H1 (cell line): ENCODE measurements around the gene PIK3C2G. TPM values are rescaled to one million over a fixed set of nuclear protein-coding genes. Genes with fewer than 3 reads are reported as not detected.

ENCODE experiments used
- RBBP5 ChIP-seq: IDR thresholded peaks from 2 replicates; pipeline ENCODE4 v1.7.1; 2012; ENCODE audit warnings: low read depth, mild to moderate bottlenecking, inconsistent platforms, low read length, moderate library complexity, borderline replicate concordance
- SIN3A ChIP-seq, 2 experiments: IDR thresholded peaks in 1 of 2; conservative IDR thresholded peaks in 1 of 2; 2 replicates each; pipeline ENCODE4 v1.6.1; 2011 to 2012; ENCODE audit warnings: low read length in 2 of 2, improper control_type of control experiment in 1 of 2, low read depth in 1 of 2, mild to moderate bottlenecking in 1 of 2
- SP1 ChIP-seq: IDR thresholded peaks from 2 replicates; pipeline ENCODE4 v1.6.1; 2011; ENCODE audit warnings: low read depth, low read length
- polyA plus RNA-seq, 7 experiments: library from polyadenylated mRNA; depleted of rRNA in 3 of 7; stranded (reverse) in 5 of 7; unstranded in 2 of 7; fragments of >200 nt in 5 of 7; fragments of 200-250 nt in 2 of 7; gene quantifications; 1 replicate in 5 of 7; 2 replicates in 1 of 7; 4 replicates in 1 of 7; pipeline versions ENCODE4 v1.2.1 to v1.2.3, GENCODE V29; 2011 to 2013; ENCODE audit warnings: missing spikeins in 2 of 7, mixed read lengths in 2 of 7
- total RNA-seq: library from RNA; stranded (reverse); fragmentation: NEBNext Ultra II Directional; extraction: Animal tissue kit (Norgen Biotek cat#: 25700); gene quantifications from 2 replicates; pipeline ENCODE4 v1.2.1, GENCODE V29; 2021
- TF ChIP-seq, protein P1 (sequence below): IDR thresholded peaks from 2 replicates; pipeline ENCODE4 v1.6.1; 2011; ENCODE audit warnings: low read depth, mild to moderate bottlenecking, low read length; ENCODE audit not compliant: insufficient read depth

The PIK3C2G gene
- total and polyA plus RNA-seq, 2 of the 8 experiments (the other 6 are each of a cell fraction or from before 2014, with no cell fraction given): not detected

DNA sequence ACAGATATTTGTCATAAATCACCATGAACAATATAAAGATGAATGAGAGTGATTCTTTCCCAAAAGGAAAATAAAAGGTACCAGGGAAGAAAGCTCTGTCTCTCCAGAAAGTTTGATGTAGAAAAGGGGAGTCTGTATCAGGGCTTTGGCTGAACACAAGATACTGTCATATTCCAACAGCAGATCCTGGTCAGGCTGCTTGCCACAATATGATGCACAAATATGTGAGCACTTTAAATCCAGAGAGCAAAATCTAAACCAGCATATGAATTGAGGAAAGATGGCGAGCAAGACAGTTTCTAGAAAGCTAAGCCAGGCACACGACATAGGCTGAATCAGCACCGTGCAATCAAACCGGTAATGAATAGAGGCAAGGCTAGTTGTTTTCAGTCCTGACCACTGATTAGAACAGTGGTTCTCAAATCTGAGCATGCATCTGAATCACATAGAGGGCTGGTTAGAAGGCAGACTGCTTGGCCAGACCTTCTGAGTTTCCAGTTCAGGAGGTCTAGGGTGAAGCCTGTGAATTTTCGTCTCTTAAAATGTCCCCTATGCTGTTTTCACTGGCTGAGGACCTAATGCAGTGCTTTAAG lies 415.8 kb downstream of the PIK3C2G start (continued):
- TF ChIP-seq SIN3A (conservative IDR thresholded peaks at IDR 0.05 in 1 of 2, IDR thresholded peaks at IDR 0.05 in 1 of 2; ENCODE audit: low read depth in 1 of 2, low read length in 2 of 2): no peak
- TF ChIP-seq, protein P1, sequence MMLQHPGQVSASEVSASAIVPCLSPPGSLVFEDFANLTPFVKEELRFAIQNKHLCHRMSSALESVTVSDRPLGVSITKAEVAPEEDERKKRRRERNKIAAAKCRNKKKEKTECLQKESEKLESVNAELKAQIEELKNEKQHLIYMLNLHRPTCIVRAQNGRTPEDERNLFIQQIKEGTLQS: no peak
- no peak for TF ChIP-seq SP1
- TF ChIP-seq RBBP5: no peak
